ENCODE measurements around the gene SEC14L1. TPM values are rescaled to one million over a fixed set of nuclear protein-coding genes. Genes with fewer than 3 reads are reported as not detected.

Gene SEC14L1
- total RNA-seq, 2 donors from 2014 or later, result 31.0 to 38.8 TPM

DNA sequence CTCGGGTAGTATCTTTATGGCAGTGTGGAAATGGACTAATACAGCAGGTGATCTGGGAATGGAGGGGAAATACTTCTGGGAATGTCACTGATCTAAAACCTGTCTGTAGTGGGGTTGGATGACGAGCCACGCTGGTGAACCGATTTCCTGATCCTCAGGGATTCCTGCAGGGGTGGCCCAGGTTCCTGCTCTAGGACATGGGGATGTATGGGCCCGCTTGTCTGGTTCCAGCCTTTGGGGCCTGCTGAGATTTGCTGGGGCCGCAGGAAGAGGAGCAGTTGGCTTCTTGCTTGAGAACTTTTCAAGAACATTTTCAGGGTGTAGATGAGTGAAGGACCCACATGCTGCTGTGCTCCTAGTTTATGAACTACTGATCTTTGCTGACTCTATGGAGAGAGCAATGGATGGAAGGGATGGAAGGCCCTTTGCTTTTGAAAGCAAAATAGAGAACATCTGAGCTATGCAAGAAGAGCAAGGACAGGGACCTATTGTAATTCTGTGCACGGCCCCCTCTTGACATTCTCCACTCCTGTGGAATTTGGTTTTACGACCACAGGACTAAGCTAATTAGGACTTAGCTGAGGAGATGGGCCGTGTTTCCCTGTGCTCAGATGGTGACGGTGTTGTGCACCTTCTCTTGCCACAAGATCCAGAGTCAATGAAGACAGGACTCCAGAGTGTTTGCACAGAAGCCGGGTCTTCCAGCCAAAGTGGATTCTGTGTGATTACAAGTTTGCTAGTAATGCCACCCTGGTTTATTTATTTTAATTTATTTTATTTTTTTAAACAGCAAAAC, 90.5 kb downstream of the SEC14L1 start:
- intact Hi-C loops (cut with DNase I), result no loop called here
- TF ChIP-seq, protein P1, sequence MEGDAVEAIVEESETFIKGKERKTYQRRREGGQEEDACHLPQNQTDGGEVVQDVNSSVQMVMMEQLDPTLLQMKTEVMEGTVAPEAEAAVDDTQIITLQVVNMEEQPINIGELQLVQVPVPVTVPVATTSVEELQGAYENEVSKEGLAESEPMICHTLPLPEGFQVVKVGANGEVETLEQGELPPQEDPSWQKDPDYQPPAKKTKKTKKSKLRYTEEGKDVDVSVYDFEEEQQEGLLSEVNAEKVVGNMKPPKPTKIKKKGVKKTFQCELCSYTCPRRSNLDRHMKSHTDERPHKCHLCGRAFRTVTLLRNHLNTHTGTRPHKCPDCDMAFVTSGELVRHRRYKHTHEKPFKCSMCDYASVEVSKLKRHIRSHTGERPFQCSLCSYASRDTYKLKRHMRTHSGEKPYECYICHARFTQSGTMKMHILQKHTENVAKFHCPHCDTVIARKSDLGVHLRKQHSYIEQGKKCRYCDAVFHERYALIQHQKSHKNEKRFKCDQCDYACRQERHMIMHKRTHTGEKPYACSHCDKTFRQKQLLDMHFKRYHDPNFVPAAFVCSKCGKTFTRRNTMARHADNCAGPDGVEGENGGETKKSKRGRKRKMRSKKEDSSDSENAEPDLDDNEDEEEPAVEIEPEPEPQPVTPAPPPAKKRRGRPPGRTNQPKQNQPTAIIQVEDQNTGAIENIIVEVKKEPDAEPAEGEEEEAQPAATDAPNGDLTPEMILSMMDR (IDR thresholded peaks at IDR 0.05), result no peak

DNA sequence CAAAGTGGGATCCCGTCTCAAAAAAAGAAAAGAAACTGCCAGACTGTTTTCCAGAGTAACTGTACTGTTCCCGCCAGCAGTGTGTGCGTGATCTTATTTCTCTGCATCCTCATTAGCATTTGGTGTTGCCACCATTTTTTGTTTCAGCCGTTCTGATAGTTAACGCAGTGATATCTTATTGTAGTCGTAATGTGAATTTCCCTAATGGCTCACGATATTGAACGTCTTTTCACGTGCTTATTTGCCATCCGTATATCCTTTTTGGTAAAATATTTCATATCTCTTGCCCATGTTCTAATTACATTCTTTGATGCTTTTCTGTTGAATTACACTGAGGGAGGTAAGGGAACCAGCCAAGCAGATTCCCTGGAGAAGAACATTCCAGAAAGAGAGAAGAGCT, 92.4 kb downstream of the SEC14L1 start:
- TF ChIP-seq, protein P1 (IDR thresholded peaks at IDR 0.05), result no peak
- no peak overlapping the region for H3K27ac ChIP-seq
- H3K9ac ChIP-seq (ENCODE audit: low read depth in 2 of 2, low read length in 2 of 2), result no peak overlapping the region
- DNase-seq, result no peak
- no peaks in the 10 kb centered on the region for H3K9me3 ChIP-seq
- H3K4me1 ChIP-seq, result peaks cover 7% of the 10 kb centered on the region
- intact Hi-C loops (cut with DNase I), result no loop called here
- H3K36me3 ChIP-seq, result no peaks in the 10 kb centered on the region
- no peak overlapping the region for H3K4me3 ChIP-seq
- no peaks in the 10 kb centered on the region for H3K27me3 ChIP-seq

More for the DNA sequence above, 90.5 kb downstream of the SEC14L1 start:
- no peaks in the 10 kb centered on the region for H3K36me3 ChIP-seq
- H3K4me1 ChIP-seq, result peaks cover 7% of the 10 kb centered on the region
- H3K4me3 ChIP-seq, result no peak overlapping the region
- no peaks in the 10 kb centered on the region for H3K9me3 ChIP-seq
- no peak for DNase-seq
- no peak overlapping the region for H3K27ac ChIP-seq
- H3K9ac ChIP-seq (ENCODE audit: low read depth in 2 of 2, low read length in 2 of 2), result no peak overlapping the region
- no peaks in the 10 kb centered on the region for H3K27me3 ChIP-seq

DNA sequence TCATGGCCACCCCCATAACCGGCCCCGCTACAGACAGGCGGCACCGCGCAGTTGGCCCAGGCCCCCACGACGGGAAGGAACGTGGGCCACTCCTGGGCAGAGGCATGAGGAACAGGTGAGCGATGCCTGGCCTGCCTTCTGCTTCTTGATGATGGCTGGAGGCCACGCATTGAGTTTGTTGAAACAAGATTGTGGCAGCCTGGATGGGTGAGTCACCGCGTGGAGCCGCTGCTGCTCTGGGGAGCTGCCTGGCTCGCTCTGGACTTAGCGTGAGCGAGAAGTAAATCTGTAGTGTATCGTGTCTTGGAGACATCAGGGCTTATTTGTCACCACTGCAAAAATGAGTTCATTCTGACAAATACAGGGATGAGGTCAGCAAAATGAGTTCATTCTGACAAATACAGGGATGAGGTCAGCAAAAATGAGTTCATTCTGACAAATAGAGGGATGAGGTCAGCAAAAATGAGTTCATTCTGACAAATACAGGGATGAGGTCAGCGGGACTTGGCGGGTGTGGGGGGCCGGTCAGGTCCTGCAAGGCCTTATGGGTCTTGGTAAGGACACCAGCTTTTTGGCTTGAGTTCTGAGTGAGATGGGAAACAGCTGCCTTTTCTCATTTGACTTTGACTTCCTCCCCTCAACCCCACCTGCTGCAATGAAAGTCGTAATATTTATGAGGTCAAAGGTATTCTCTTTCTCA, 93.0 kb downstream of the SEC14L1 start:
- Histone ChIP-seq H3K27ac (no peak overlapping the region), H3K4me3 (no peak overlapping the region), H3K9me3 (no peaks in the 10 kb centered on the region), H3K36me3 (no peaks in the 10 kb centered on the region), H3K9ac (ENCODE audit: low read depth in 2 of 2, low read length in 2 of 2) (no peak overlapping the region), H3K27me3 (no peaks in the 10 kb centered on the region), H3K4me1 (peaks cover 7% of the 10 kb centered on the region)
- DNase-seq, result no peak
- intact Hi-C loops (cut with DNase I), result no loop called here
- TF ChIP-seq, protein P1 (IDR thresholded peaks at IDR 0.05), result no peak

DNA sequence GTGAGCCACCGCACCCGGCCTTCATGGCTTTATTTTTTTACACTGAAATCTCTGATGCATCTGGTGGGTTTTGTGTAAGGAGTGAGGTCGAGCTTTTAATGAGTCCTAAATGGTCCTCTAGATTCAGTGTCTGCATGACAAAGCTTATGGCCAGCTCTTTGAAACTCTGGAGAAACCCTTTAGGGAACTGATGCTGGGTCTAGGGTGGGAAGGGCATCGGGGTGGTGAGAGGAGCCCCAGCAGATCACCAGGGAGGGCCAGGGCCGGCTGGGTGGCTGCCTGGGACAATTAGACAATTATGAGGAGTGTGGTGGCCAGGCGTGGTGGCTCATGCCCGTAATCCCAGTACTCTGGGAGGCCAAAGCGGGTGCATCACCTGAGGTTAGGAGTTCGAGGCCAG, 93.9 kb downstream of the SEC14L1 start:
- H3K9ac ChIP-seq (ENCODE audit: low read depth in 2 of 2, low read length in 2 of 2), result peak overlapping the region in 1 of 2 donors; percentile 24
- no peaks in the 10 kb centered on the region for H3K36me3 ChIP-seq
- no peaks in the 10 kb centered on the region for H3K9me3 ChIP-seq
- no peaks in the 10 kb centered on the region for H3K27me3 ChIP-seq
- H3K4me3 ChIP-seq, result no peak overlapping the region
- peak overlapping the region; percentile 24 for H3K27ac ChIP-seq
- no peak for DNase-seq
- H3K4me1 ChIP-seq, result peaks cover 7% of the 10 kb centered on the region
- TF ChIP-seq, protein P1 (IDR thresholded peaks at IDR 0.05), result no peak
- intact Hi-C loops (cut with DNase I), result no loop called here

DNA sequence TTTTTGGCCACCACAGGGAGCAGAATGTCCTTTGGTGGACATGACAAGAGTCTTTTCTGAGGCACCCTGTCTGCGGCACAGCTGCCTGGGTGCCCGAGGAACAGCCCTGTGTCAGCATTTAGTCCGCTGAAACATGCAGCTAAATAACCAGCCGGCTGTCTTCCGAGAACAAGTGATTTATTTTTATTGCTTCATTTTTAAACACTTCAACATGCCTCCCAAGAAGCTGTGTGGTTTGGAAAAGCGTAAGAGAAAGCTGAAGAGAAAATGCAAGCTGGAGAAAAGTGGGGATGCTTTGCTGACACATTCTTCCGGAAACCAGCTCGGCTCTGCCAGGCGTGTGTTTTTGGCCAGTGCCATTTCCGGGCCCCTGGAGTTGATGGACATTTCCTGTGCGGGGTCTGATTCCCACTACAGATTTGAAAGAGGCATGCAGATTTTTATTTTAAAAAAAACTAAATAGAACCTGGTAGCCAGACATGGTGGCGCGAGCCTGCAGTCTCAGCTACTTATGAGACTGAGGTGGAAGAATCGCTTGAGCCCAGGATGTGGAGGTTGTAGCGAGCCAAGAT, 94.7 kb downstream of the SEC14L1 start:
- Histone ChIP-seq H3K27me3 (no peaks in the 10 kb centered on the region), H3K27ac (peak overlapping the region; percentile 24), H3K36me3 (no peaks in the 10 kb centered on the region), H3K9ac (ENCODE audit: low read depth in 2 of 2, low read length in 2 of 2) (peak overlapping the region in 1 of 2 donors; percentile 12), H3K4me3 (no peak overlapping the region), H3K9me3 (no peaks in the 10 kb centered on the region), H3K4me1 (peaks cover 7% of the 10 kb centered on the region)
- TF ChIP-seq, protein P1 (IDR thresholded peaks at IDR 0.05), result no peak
- peak; percentile 42 for DNase-seq
- intact Hi-C loops (cut with DNase I), result no loop called here

Data from colonic mucosa (tissue), 4 donors.